Measurements from ENCODE around the gene TPK1.

The TPK1 gene

DNA sequence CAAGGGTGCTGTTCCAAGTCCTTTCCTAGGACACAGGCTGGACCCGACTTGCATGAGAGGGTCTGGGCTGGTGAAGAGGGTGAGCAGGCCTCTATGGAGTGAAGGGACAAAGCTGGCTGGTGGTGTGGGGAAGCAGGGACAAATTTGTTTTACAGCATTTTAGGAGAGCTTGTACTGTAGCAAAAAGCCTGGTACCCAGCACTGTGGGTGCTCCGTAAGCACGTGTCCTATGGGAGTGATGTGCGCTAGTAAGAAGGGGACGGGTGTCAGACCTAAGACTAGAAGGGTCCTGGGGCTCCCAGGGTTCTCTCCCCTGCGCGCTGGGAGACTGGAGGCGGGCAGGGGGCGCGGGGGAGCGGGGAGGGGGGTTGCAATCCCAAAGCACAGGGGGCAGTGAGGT lies 432.8 kb downstream of the TPK1 start:
- TF ChIP-seq, protein P1, sequence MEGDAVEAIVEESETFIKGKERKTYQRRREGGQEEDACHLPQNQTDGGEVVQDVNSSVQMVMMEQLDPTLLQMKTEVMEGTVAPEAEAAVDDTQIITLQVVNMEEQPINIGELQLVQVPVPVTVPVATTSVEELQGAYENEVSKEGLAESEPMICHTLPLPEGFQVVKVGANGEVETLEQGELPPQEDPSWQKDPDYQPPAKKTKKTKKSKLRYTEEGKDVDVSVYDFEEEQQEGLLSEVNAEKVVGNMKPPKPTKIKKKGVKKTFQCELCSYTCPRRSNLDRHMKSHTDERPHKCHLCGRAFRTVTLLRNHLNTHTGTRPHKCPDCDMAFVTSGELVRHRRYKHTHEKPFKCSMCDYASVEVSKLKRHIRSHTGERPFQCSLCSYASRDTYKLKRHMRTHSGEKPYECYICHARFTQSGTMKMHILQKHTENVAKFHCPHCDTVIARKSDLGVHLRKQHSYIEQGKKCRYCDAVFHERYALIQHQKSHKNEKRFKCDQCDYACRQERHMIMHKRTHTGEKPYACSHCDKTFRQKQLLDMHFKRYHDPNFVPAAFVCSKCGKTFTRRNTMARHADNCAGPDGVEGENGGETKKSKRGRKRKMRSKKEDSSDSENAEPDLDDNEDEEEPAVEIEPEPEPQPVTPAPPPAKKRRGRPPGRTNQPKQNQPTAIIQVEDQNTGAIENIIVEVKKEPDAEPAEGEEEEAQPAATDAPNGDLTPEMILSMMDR (conservative IDR thresholded peaks at IDR 0.05; ENCODE audit: low read depth, low read length), result no peak
- H3K4me3 ChIP-seq (ENCODE audit: low read length), result no peak overlapping the region
- no peak for DNase-seq (ENCODE audit: low read depth)

Measured in retinal pigment epithelial cell (primary cell).